Epithelial cell of esophagus (primary cell): ENCODE data around the gene RBMS3.
A peak's percentile ranks its signal among the peaks of the same experiment; 100 is the strongest.

ENCODE experiments used
- DNase-seq: peaks from one replicate; pipeline ENCODE4 v3.0.0; 2010; ENCODE audit warnings: low read depth
- H3K4me3 ChIP-seq: 2 replicates; pipeline ENCODE4 v1.5.1; 2011; ENCODE audit warnings: mild to moderate bottlenecking, low read length, control low read depth
- TF ChIP-seq, protein P1 (sequence below): IDR thresholded peaks from 2 replicates; pipeline ENCODE4 v1.5.1; 2011; ENCODE audit warnings: low read depth, mild to moderate bottlenecking, low read length, control low read depth, inconsistent platforms; ENCODE audit not compliant: insufficient read depth; ENCODE audit errors: missing control alignments

Gene RBMS3

DNA sequence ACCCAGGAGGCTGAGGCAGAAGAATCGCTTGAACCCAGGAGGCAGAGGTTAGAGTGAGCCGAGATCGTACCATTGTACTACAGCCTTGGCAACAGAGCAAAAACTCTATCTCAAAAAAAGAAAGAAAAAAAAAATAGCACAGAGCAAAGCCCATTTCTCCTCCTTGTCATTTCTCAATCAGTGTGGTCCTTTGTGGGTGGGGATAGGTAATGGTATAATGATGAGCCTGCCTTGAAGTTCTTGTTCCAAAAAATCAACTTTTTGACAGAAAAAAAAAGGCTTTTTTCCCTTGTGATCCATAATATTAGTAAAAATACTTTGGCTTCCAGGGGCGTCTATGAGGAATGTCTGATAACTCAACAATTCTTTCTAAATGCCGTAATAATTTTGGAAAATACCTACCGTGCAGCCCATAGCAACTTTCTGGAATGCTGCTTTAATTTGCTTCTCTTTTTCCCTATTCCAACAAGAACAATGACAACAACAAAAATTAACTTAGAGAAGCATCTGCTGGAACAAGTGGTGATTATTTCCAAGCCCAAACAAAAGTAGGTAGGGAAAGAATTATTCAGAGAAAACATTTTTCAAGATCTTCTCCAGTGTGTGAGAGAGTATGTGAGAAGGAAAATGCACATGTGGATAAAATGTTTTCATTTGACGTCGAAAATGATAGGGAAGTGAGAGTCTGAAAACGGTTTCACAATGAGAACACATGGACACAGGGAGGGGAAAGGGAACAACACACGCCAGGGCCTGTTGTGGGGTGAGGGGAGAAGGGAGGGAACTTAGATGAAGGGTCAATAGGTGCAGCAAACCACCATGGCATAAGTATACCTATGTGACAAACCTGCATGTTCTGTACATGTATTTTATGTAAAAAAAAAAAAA lies 337.8 kb downstream of the RBMS3 start:
- TF ChIP-seq, protein P1, sequence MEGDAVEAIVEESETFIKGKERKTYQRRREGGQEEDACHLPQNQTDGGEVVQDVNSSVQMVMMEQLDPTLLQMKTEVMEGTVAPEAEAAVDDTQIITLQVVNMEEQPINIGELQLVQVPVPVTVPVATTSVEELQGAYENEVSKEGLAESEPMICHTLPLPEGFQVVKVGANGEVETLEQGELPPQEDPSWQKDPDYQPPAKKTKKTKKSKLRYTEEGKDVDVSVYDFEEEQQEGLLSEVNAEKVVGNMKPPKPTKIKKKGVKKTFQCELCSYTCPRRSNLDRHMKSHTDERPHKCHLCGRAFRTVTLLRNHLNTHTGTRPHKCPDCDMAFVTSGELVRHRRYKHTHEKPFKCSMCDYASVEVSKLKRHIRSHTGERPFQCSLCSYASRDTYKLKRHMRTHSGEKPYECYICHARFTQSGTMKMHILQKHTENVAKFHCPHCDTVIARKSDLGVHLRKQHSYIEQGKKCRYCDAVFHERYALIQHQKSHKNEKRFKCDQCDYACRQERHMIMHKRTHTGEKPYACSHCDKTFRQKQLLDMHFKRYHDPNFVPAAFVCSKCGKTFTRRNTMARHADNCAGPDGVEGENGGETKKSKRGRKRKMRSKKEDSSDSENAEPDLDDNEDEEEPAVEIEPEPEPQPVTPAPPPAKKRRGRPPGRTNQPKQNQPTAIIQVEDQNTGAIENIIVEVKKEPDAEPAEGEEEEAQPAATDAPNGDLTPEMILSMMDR = no peak
- H3K4me3 ChIP-seq = no peak overlapping the region
- peak; percentile 4 for DNase-seq

DNA sequence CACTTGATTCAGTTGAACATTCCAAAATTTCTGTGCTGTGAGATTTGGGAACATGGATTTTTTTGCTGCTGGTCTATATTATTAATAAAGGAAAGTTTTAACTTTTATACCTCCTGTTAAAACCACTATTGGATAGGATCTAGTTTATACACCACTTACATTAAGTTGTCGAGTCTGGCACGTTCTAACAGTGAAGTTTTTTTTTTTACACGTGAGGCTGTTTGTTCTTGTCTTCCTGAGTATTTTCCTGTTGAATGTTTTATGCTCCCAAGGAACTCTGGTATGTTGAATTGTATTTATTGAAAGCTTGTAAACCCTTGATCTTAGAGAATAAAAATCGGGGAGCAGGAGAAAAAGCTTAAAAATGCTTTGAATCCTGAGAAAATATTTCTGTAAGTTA lies 338.8 kb downstream of the RBMS3 start:
- H3K4me3 ChIP-seq = no peak overlapping the region
- DNase-seq = no peak
- TF ChIP-seq, protein P1 = no peak

DNA sequence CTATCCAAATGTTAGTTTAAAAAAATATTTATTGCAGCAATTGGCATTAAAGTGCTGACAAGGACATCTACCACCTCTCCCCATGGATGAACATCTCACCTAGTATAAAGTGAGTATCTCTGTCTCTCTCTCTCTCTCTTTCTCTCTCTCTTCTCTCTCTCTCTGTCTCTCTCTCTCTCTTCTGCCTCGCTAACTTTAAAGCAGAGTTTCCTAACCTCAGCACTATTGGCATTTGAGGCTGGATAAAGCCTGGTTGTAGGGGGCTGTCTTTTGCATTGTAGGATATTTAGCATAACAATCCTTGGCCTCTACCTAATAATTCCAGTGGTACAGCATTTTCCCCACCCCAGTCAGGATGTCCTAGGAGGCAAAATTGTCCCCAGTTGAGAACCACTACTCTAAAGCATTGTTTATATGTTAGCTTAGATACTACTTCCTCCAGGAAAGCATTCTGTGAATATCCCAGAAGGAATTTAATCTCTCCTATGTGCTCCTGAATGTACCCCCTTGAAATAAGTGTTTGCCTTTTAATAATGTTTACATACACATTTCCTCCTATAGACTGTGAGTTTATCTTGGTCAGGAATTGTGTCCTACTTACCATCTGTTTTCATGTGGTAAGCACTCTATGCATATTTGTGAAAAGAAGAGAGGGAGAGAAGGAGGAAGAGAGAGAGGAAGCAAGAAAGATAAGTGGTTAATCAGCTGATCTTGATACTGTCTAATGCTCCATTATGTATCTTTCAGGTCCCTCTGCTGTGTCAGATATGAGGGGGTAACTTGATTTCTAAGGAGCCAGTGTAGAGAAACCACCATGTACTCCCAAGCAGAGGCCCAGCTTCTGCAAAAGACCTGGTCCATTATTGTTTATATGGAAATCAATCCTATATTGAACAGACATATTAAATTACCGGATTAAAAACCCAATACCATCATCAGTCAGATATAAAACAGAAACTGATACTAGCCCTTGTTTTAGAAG lies 346.6 kb downstream of the RBMS3 start:
- DNase-seq = no peak
- H3K4me3 ChIP-seq = no peak overlapping the region
- TF ChIP-seq, protein P1 = no peak

DNA sequence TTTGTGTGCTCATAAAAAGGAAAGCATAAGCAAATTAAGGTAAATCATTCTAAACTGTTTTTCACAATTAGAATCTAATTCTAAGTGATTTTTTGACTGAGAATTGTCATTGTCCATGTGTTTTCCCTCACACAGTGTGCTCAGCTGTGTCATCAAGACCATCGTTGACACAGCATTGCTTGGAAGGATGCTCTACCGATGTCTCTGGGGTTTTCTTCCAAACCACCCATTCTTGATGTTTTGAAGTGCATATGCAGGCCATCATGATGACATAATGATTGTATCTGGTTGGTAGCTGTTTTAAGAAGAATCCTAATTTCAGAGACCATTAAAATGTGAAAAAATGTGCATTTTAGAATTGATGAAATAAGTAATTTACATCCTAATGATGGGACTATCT lies 347.9 kb downstream of the RBMS3 start:
- H3K4me3 ChIP-seq = no peak overlapping the region
- TF ChIP-seq, protein P1 = no peak
- DNase-seq = no peak

DNA sequence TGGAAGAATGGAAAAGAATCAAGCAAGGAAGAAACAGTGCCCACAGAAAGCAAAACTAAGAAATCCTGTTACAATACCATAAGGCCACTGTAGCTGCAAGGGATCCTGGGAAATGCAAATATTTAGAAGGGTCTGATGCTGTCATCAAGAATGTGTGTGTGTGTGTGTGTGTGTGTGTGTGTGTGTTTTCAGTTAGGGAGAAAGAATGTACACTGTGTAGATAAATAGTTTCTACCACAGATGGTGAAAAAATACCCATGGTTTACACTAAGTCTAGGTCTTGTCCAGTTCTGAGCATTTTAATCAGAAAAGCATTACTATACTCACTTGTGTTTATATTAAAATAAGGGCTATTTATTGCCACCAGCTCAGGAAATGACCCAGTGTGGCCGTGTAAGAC lies 355.0 kb downstream of the RBMS3 start:
- no peak for DNase-seq
- TF ChIP-seq, protein P1 = no peak

DNA sequence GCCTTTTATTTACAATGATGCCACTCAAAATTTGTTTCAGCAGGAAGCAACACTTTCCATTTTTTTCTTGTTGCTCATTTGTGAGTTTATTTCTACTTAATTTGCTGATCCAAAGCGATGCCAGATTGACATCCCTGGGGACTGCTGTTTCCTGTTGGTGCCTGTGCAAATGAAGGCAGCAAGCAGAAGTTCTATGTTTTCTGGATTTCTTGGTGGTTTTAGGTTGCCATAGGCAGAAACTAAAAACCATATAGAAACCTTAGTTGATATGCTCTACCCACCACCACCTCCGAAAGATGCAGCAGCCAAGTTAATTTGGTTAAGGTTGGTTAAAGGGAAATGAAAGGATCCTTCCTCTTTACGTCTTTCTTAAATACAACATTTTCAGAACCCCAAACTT lies 356.2 kb downstream of the RBMS3 start:
- DNase-seq = no peak
- TF ChIP-seq, protein P1 = no peak
- no peak overlapping the region for H3K4me3 ChIP-seq

More for the DNA sequence above, 355.0 kb downstream of the RBMS3 start:
- H3K4me3 ChIP-seq = no peak overlapping the region
